B cell (primary cell): Measurements from ENCODE around the gene IKZF1. TPM values are rescaled to one million over a fixed set of nuclear protein-coding genes. Genes with fewer than 3 reads are reported as not detected.

Experiments used
- ATAC-seq: fragments of 200-7000 bp; cut with Tn5 transposase; one replicate; pipeline ENCODE4 v1.10.0; 2021; ENCODE audit warnings: low read depth, mild to moderate bottlenecking, moderate number of reproducible peaks, moderate library complexity
- CTCF ChIA-PET: fragments of 350-600 bp; sonication (Branson Sonifier 250); formaldehyde crosslinking; loops from one replicate; lab custom pipeline; 2021; ENCODE audit warnings: antibody characterized with exemption, inconsistent platforms; lab: Charles Lee
- POLR2A ChIA-PET: fragments of 350-600 bp; sonication (Branson Sonifier 250); formaldehyde crosslinking; loops from one replicate; lab custom pipeline; 2021; ENCODE audit warnings: antibody characterized with exemption; lab: Charles Lee
- DNase-seq: peaks from one replicate; pipeline ENCODE4 v3.0.0; 2013
- H2AFZ ChIP-seq: 2 replicates; pipeline ENCODE4 v1.6.1; 2012; ENCODE audit warnings: mild to moderate bottlenecking, low read depth, low read length; ENCODE audit not compliant: insufficient read depth, poor library complexity, severe bottlenecking
- H3K27ac ChIP-seq, 2 donors: 1 replicate in 1 of 2; 2 replicates in 1 of 2; pipeline ENCODE4 v1.5.1; 2012 to 2013; ENCODE audit warnings: low read length in 2 of 2, mild to moderate bottlenecking in 2 of 2, moderate library complexity in 1 of 2
- H3K27me3 ChIP-seq, 4 experiments: fragments of 200-600 bp in 1 of 4; sonication (generic) in 1 of 4; replicated peaks in 1 of 4; 1 replicate in 2 of 4; 2 replicates in 2 of 4; pipeline versions ENCODE4 v1.6.1 to v1.7.0; 2013 to 2016; ENCODE audit warnings: low read length in 3 of 4, mild to moderate bottlenecking in 2 of 4, mixed read lengths in 1 of 4, moderate library complexity in 1 of 4; ENCODE audit not compliant: insufficient read depth in 4 of 4, control insufficient read depth in 3 of 4; ENCODE audit errors: control extremely low read depth in 1 of 4
- H3K36me3 ChIP-seq, 2 experiments: replicated peaks in 1 of 2; 1 replicate in 1 of 2; 2 replicates in 1 of 2; pipeline versions ENCODE4 v1.6.1 to v1.7.1; 2013; ENCODE audit warnings: low read length in 1 of 2; ENCODE audit not compliant: insufficient read depth in 2 of 2, control insufficient read depth in 1 of 2; ENCODE audit errors: control extremely low read depth in 1 of 2, extremely low read depth in 1 of 2
- H3K4me1 ChIP-seq, 2 donors: fragments of 200-600 bp in 1 of 2; sonication (generic) in 1 of 2; 1 replicate in 1 of 2; 2 replicates in 1 of 2; pipeline versions ENCODE4 v1.5.1 to v1.6.1; 2013 to 2017; ENCODE audit warnings: low read length in 2 of 2; ENCODE audit not compliant: control insufficient read depth in 2 of 2, insufficient read depth in 2 of 2
- H3K4me2 ChIP-seq: replicated peaks from 2 replicates; pipeline ENCODE3; 2012; ENCODE audit warnings: mild to moderate bottlenecking, low read depth, low read length; ENCODE audit not compliant: poor library complexity, severe bottlenecking
- H3K4me3 ChIP-seq, 5 experiments: fragments of 200-600 bp in 1 of 5; sonication (generic) in 1 of 5; 1 replicate in 3 of 5; 2 replicates in 2 of 5; pipeline versions ENCODE4 v1.5.1 to v1.7.0; 2011 to 2016; ENCODE audit warnings: low read length in 4 of 5, mild to moderate bottlenecking in 4 of 5, low read depth in 2 of 5, control low read depth in 1 of 5, moderate library complexity in 1 of 5; ENCODE audit not compliant: insufficient read depth in 1 of 5; ENCODE audit errors: control extremely low read depth in 1 of 5, extremely low read depth in 1 of 5
- H3K79me2 ChIP-seq: fragments of 200-600 bp; sonication (generic); one replicate; pipeline ENCODE4 v1.6.0; 2016; ENCODE audit warnings: low read length; ENCODE audit not compliant: control insufficient read depth, insufficient read depth
- H3K9ac ChIP-seq: fragments of 200-600 bp; sonication (generic); 2 replicates; pipeline ENCODE4 v1.6.1; 2017; ENCODE audit warnings: mild to moderate bottlenecking, low read length, moderate library complexity
- H3K9me3 ChIP-seq, 3 donors: one replicate each; pipeline versions ENCODE4 v1.6.1 to v1.7.1; 2013; ENCODE audit warnings: low read length in 2 of 3; ENCODE audit not compliant: control insufficient read depth in 2 of 3, insufficient read depth in 1 of 3; ENCODE audit errors: control extremely low read depth in 1 of 3
- H4K20me1 ChIP-seq: 2 replicates; pipeline ENCODE4 v1.6.0; 2012; ENCODE audit warnings: mild to moderate bottlenecking, low read length; ENCODE audit not compliant: insufficient read depth, control insufficient read depth, poor library complexity, severe bottlenecking
- H3K27ac Mint-ChIP-seq: one replicate; pipeline ENCODE4 v1.8.0; 2021; ENCODE audit warnings: mixed read lengths
- H3K27me3 Mint-ChIP-seq: one replicate; pipeline ENCODE4 v1.8.0; 2021; ENCODE audit warnings: mixed read lengths
- H3K4me1 Mint-ChIP-seq: one replicate; pipeline ENCODE4 v1.8.0; 2021; ENCODE audit warnings: mixed read lengths
- H3K4me3 Mint-ChIP-seq: one replicate; pipeline ENCODE4 v1.8.0; 2021; ENCODE audit warnings: mixed read lengths
- H3K9me3 Mint-ChIP-seq: one replicate; pipeline ENCODE4 v1.8.0; 2022; ENCODE audit warnings: mixed read lengths; ENCODE audit not compliant: insufficient read depth
- EZH2 ChIP-seq: IDR thresholded peaks from 2 replicates; pipeline ENCODE4 v1.6.1; 2012; ENCODE audit warnings: borderline replicate concordance, low read depth, mild to moderate bottlenecking, moderate library complexity, low read length; ENCODE audit not compliant: insufficient read depth, poor library complexity, severe bottlenecking
- WGBS: methylation state at CpG from one replicate; pipeline ENCODE4 v1.1.5; 2013; ENCODE audit warnings: missing lambda C conversion rate; ENCODE audit not compliant: insufficient coverage; 5-methylcytosine and 5-hydroxymethylcytosine counted together
- intact Hi-C: fragments of 100-400 bp; cut with micrococcal nuclease; formaldehyde crosslinking; loops from one replicate; pipeline ENCODE4 v1.10.0; 2022
- polyA plus RNA-seq: library from polyadenylated mRNA; depleted of rRNA; stranded (reverse); fragments of >200 nt; gene quantifications from 2 replicates; pipeline ENCODE4 v1.2.3, GENCODE V29; 2012
- total RNA-seq, 2 donors: library from RNA; stranded (reverse); fragments of 120-200 nt in 1 of 2; gene quantifications; 1 replicate in 1 of 2; 2 replicates in 1 of 2; pipeline versions ENCODE4 v1.2.3 to v1.2.4, GENCODE V29; 2013 to 2022
- TF ChIP-seq, protein P1 (sequence below): fragments of 200-600 bp; IDR thresholded peaks from one replicate; pipeline ENCODE4 v1.8.0; 2022; ENCODE audit warnings: antibody characterized with exemption, mild to moderate bottlenecking

The IKZF1 gene
- total and polyA plus RNA-seq, 2 donors (not counting 1 experiment from before 2014, with no cell fraction given) = 199 to 254 TPM

DNA sequence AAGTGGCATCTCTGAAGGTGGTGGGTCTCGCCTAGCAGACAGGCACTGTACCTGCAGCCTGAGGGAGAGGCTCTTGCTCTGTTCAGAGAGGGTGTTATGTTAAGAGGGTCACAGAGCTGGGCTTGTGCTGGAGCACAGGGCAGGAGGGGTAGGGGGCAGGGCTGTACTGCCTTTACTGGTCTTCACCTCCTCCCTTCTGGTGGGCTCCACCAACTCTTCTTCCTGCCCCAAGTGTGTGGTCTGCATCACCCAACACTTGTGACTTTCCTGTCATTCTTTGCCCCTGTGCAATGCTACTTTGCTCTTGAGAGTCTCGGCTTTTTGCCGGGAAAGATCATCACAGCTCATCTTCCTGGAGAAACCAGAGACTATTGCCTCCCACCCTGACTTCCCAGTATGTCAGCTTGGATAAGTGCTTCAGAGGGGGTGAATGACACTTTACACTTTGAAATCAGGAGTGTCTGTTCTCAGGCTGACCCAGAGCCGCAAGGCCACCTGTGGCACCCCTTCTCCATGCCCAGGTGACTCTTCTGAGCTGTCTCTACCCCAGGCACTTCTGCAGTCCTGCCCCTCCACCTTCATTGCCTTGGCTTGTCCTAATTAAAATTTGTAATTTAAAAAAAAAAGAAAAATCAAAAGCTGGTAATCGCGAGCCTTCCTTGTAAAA, 38.4 kb upstream of the IKZF1 start:
- no peaks in the 10 kb centered on the region for H3K79me2 ChIP-seq
- H3K27me3 Mint-ChIP-seq = no peaks in the 10 kb centered on the region
- H2AFZ ChIP-seq = peak overlapping the region; percentile 73
- peaks cover 96% of the 10 kb centered on the region for H3K4me1 Mint-ChIP-seq
- ChIA-PET CTCF (interaction anchor here (0.6 to 13.4 kb wide), 12 partner anchors 8 to 152 kb away, joined by 3 to 75 read pairs (median 4); no protein-coding TSS in a partner anchor), POLR2A (interaction anchor here (1.3 to 1.8 kb wide), 3 partner anchors 14 to 46 kb away, joined by 3 to 12 read pairs (median 4); partner anchors contain the start of gene IKZF1)
- H3K4me2 ChIP-seq = peak overlapping the region; percentile 76
- no peak for DNase-seq
- peaks cover 91 to 93% of the 10 kb centered on the region in 2 donors for H3K4me1 ChIP-seq
- no peak overlapping the region for H3K4me3 ChIP-seq
- H3K9me3 Mint-ChIP-seq = no peaks in the 10 kb centered on the region
- H3K36me3 ChIP-seq = no peaks in the 10 kb centered on the region
- H3K27ac Mint-ChIP-seq = peak overlapping the region; percentile 76
- H3K4me3 Mint-ChIP-seq = peak overlapping the region; percentile 40
- peaks cover 0 to 8% (median 2%) of the 10 kb centered on the region in 3 donors for H3K9me3 ChIP-seq
- H3K9ac ChIP-seq = no peak overlapping the region
- no peak for TF ChIP-seq EZH2
- TF ChIP-seq, protein P1, sequence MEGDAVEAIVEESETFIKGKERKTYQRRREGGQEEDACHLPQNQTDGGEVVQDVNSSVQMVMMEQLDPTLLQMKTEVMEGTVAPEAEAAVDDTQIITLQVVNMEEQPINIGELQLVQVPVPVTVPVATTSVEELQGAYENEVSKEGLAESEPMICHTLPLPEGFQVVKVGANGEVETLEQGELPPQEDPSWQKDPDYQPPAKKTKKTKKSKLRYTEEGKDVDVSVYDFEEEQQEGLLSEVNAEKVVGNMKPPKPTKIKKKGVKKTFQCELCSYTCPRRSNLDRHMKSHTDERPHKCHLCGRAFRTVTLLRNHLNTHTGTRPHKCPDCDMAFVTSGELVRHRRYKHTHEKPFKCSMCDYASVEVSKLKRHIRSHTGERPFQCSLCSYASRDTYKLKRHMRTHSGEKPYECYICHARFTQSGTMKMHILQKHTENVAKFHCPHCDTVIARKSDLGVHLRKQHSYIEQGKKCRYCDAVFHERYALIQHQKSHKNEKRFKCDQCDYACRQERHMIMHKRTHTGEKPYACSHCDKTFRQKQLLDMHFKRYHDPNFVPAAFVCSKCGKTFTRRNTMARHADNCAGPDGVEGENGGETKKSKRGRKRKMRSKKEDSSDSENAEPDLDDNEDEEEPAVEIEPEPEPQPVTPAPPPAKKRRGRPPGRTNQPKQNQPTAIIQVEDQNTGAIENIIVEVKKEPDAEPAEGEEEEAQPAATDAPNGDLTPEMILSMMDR = no peak
- H3K27me3 ChIP-seq = no peaks in the 10 kb centered on the region
- intact Hi-C loops = loop anchor here (2.0 kb wide), 4 partner anchors 15 to 145 kb away; no protein-coding TSS in a partner anchor
- 31% methylated on average over 4 of the region's 6 CpGs for WGBS
- H3K27ac ChIP-seq = peak overlapping the region; percentile 3 to 71
- H4K20me1 ChIP-seq = no peaks in the 10 kb centered on the region
- ATAC-seq = no peak
